Keratinocyte (primary cell): ENCODE results near the gene EXD3.

Source experiments
- EZH2 ChIP-seq: IDR thresholded peaks from one replicate; pipeline ENCODE4 v1.6.1; 2012; ENCODE audit warnings: inconsistent platforms, mild to moderate bottlenecking, low read length, moderate library complexity
- TF ChIP-seq, protein P1 (sequence below), 3 experiments: IDR thresholded peaks in 1 of 3; conservative IDR thresholded peaks in 1 of 3; optimal IDR thresholded peaks in 1 of 3; 2 replicates in 2 of 3; 3 replicates in 1 of 3; pipeline versions ENCODE3 to v1.5.1; 2011; ENCODE audit warnings: low read length in 3 of 3, mild to moderate bottlenecking in 3 of 3, moderate library complexity in 2 of 3, control low read depth in 1 of 3, inconsistent platforms in 1 of 3; ENCODE audit not compliant: insufficient read depth in 2 of 3; ENCODE audit errors: extremely low read depth in 1 of 3

DNA sequence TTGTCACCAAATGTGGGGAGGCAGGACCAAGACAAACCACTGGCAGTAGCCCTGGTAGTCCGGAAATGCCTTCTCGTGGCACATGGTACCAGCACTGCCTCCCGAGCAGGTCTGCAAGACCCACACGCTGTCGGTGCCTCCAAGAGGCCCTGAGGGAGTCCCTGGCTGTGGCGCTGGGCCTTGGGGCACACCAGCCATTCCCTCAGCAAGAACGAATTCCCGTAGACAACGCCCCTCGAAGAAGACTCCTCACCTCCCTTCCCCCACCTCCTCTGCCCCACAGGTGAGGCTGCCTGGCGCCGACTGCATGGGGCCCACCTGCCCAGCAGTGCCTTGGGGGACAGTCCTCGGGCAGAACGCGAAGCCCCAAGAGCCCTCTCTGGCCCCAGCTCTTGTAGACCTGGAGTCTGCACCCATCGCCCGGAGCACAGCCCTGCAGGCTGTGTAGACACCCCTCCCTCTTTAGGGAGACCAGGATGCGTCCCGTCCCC, 56.0 kb downstream of the EXD3 start:
- TF ChIP-seq, protein P1, sequence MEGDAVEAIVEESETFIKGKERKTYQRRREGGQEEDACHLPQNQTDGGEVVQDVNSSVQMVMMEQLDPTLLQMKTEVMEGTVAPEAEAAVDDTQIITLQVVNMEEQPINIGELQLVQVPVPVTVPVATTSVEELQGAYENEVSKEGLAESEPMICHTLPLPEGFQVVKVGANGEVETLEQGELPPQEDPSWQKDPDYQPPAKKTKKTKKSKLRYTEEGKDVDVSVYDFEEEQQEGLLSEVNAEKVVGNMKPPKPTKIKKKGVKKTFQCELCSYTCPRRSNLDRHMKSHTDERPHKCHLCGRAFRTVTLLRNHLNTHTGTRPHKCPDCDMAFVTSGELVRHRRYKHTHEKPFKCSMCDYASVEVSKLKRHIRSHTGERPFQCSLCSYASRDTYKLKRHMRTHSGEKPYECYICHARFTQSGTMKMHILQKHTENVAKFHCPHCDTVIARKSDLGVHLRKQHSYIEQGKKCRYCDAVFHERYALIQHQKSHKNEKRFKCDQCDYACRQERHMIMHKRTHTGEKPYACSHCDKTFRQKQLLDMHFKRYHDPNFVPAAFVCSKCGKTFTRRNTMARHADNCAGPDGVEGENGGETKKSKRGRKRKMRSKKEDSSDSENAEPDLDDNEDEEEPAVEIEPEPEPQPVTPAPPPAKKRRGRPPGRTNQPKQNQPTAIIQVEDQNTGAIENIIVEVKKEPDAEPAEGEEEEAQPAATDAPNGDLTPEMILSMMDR (optimal IDR thresholded peaks at IDR 0.05 in 1 of 3, IDR thresholded peaks at IDR 0.05 in 1 of 3, conservative IDR thresholded peaks at IDR 0.05 in 1 of 3; ENCODE audit: extremely low read depth in 1 of 3, insufficient read depth in 2 of 3, low read length in 3 of 3), result no peak
- no peak for TF ChIP-seq EZH2
